ENCODE data around the gene DLG5.

Gene DLG5

GRCh38 chr10:77863446-77863845 lies 63.1 kb downstream of the DLG5 start:
- DNase-seq: no peak

- no peak for DNase-seq
These were observed 64.0 kb downstream of the DLG5 start for GRCh38 chr10:77862595-77862994.

- DNase-seq: no peak
These were observed 65.2 kb downstream of the DLG5 start for GRCh38 chr10:77861366-77861765.

- DNase-seq: no peak
These were observed 66.7 kb downstream of the DLG5 start for GRCh38 chr10:77859865-77860282.

- DNase-seq: no peak
These were observed 67.2 kb downstream of the DLG5 start for GRCh38 chr10:77859200-77859864.

GRCh38 chr10:77857272-77857671 lies 69.3 kb downstream of the DLG5 start:
- DNase-seq: no peak

- no peak for DNase-seq
These were observed 70.0 kb downstream of the DLG5 start for GRCh38 chr10:77856566-77856965.

GRCh38 chr10:77855404-77856155 lies 71.0 kb downstream of the DLG5 start:
- DNase-seq: no peak

GRCh38 chr10:77854115-77854514 lies 72.4 kb downstream of the DLG5 start:
- no peak for DNase-seq

GRCh38 chr10:77853256-77853655 lies 73.3 kb downstream of the DLG5 start:
- DNase-seq: no peak

GRCh38 chr10:77850620-77851231 lies 75.8 kb downstream of the DLG5 start:
- no peak for DNase-seq

GRCh38 chr10:77849039-77849664 lies 77.4 kb downstream of the DLG5 start:
- no peak for DNase-seq

- peak; percentile 39 for DNase-seq
These were observed 79.7 kb downstream of the DLG5 start for GRCh38 chr10:77846718-77847311.

- no peak for DNase-seq
These were observed 81.1 kb downstream of the DLG5 start for GRCh38 chr10:77845451-77845850.

- DNase-seq: no peak
These were observed 81.7 kb downstream of the DLG5 start for GRCh38 chr10:77844713-77845445.

- no peak for DNase-seq
These were observed 82.4 kb downstream of the DLG5 start for GRCh38 chr10:77844177-77844576.

GRCh38 chr10:77843264-77843663 lies 83.3 kb downstream of the DLG5 start:
- no peak for DNase-seq

- DNase-seq: no peak
These were observed 83.8 kb downstream of the DLG5 start for GRCh38 chr10:77842652-77843212.

- DNase-seq: no peak
These were observed 84.7 kb downstream of the DLG5 start for GRCh38 chr10:77841711-77842375.

- no peak for DNase-seq
These were observed 85.9 kb downstream of the DLG5 start for GRCh38 chr10:77840636-77841035.

GRCh38 chr10:77837925-77838595 lies 88.5 kb downstream of the DLG5 start:
- no peak for DNase-seq

Data from activated effector memory CD4-positive, alpha-beta T cell treated with Interleukin-2 at 50 U/mL for 16 hours (primary cell).